Testis (tissue), 3 donors: Measurements from ENCODE around the gene NAB1. TPM values are rescaled to one million over a fixed set of nuclear protein-coding genes. Genes with fewer than 3 reads are reported as not detected.

Source experiments
- DNase-seq: peaks from one replicate; pipeline ENCODE4 v3.0.0-alpha.2; 2019
- H3K27ac ChIP-seq, 2 donors: fragments of 200-600 bp; sonication (generic); one replicate each; pipeline ENCODE4 v1.5.1; 2019
- H3K27me3 ChIP-seq: fragments of 200-600 bp; sonication (generic); one replicate; pipeline ENCODE4 v1.5.1; 2019
- H3K36me3 ChIP-seq: fragments of 200-600 bp; sonication (generic); one replicate; pipeline ENCODE4 v1.5.1; 2017; ENCODE audit warnings: low read depth; ENCODE audit errors: missing control alignments
- H3K4me1 ChIP-seq: fragments of 200-600 bp; sonication (generic); one replicate; pipeline ENCODE4 v1.5.1; 2019
- H3K4me3 ChIP-seq, 2 donors: fragments of 200-600 bp; sonication (generic); one replicate each; pipeline ENCODE4 v1.5.1; 2017 to 2019
- H3K9me3 ChIP-seq: fragments of 200-600 bp; sonication (generic); one replicate; pipeline ENCODE4 v1.5.1; 2017
- CTCF ChIP-seq, 3 experiments: fragments of 450-650 bp in 2 of 3; fragments of 200-600 bp in 1 of 3; sonication (generic) in 1 of 3; IDR thresholded peaks; one replicate each; pipeline ENCODE4 v1.5.1; 2016 to 2019; ENCODE audit warnings: antibody characterized with exemption in 3 of 3, mild to moderate bottlenecking in 2 of 3, moderate library complexity in 1 of 3
- POLR2A ChIP-seq: fragments of 450-650 bp; IDR thresholded peaks from one replicate; pipeline ENCODE4 v1.6.1; 2017; ENCODE audit warnings: antibody characterized with exemption, mild to moderate bottlenecking, moderate library complexity
- WGBS, 2 donors: methylation state at CpG; one replicate each; pipeline ENCODE4 v1.1.5; 2018; 5-methylcytosine and 5-hydroxymethylcytosine counted together
- intact Hi-C: fragments of 100-400 bp; cut with DNase I; formaldehyde crosslinking; loops from one replicate; pipeline ENCODE4 v1.15.1; 2023; ENCODE audit warnings: low total_unique reads
- polyA plus RNA-seq: library from polyadenylated mRNA; stranded (reverse); fragments of 350-450 nt; fragmentation: Illumina TruSeq; extraction: RNeasy Lipid Tissue Mini Kit (QIAGEN cat#74804); gene quantifications from one replicate; pipeline ENCODE4 v1.2.3, GENCODE V29; 2014; ENCODE audit warnings: low read depth, low replicate concordance; ENCODE audit not compliant: insufficient read depth
- total RNA-seq, 2 donors: library from RNA; depleted of rRNA; stranded (reverse); fragments of >200 nt; gene quantifications; one replicate each; pipeline ENCODE4 v1.2.3, GENCODE V29; 2016

The NAB1 gene
- total and polyA plus RNA-seq, 3 donors from 2014 or later = 33.8 to 81.0 (median 61.4) TPM

DNA sequence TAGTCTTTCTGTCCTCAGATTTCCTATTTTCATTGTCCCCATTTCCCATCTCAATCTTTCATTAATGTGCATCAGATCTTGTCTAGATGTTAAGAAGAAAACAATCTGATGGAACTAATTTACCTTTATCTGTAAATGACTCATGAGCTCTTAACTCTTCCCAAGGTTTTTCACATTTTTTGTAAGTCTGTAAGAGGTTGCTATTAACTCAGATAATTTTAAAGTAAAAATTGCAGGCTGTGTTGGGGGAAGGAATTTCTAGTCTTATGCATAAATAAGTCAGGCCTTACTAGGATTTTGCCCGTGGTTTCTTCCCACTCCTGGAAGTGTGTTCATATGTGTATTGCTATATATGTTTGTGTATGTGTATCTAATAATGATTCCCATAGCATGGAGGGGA is 4.3 kb downstream of the NAB1 start:
- H3K4me3 ChIP-seq = no peak overlapping the region
- H3K36me3 ChIP-seq = no peaks in the 10 kb centered on the region
- no peaks in the 10 kb centered on the region for H3K27me3 ChIP-seq
- DNase-seq = no peak
- H3K9me3 ChIP-seq = no peaks in the 10 kb centered on the region
- TF ChIP-seq CTCF (IDR thresholded peaks at IDR 0.05) (no peak), POLR2A (no peak)
- intact Hi-C loops = no loop called here
- peaks cover 27% of the 10 kb centered on the region for H3K4me1 ChIP-seq
- 61 to 88% methylated on average over 1 of the region's 1 CpG for WGBS, 2 donors
- H3K27ac ChIP-seq = no peak overlapping the region

DNA sequence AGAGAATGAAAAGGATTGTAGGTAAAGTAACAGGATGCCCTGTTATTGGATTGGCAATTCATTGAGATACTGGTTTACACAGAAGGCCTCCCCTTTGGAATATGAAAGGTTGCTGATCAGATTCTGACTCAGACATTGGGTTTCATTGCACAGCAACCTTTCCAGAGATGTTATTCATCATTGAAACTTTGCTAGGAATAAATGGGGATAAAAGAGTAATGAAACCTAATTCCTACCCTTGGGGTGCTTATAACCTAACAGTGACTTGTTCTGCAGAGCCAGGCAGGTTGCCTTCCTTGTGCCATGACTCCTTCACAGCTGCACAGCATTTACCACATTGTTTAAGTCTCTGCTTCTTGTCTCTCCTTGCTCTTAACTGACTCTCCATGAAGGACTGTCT is 5.0 kb downstream of the NAB1 start:
- Histone ChIP-seq H3K36me3 (no peaks in the 10 kb centered on the region), H3K27me3 (no peaks in the 10 kb centered on the region), H3K4me1 (peaks cover 32% of the 10 kb centered on the region), H3K27ac (no peak overlapping the region), H3K9me3 (no peaks in the 10 kb centered on the region), H3K4me3 (no peak overlapping the region)
- intact Hi-C loops = no loop called here
- no peak for TF ChIP-seq CTCF (IDR thresholded peaks at IDR 0.05)
- TF ChIP-seq POLR2A = no peak
- no peak for DNase-seq

GRCh38 chr2:190655113-190655512 is 6.2 kb downstream of the NAB1 start:
- TF ChIP-seq CTCF (IDR thresholded peaks at IDR 0.05) (no peak), POLR2A (no peak)
- Histone ChIP-seq H3K4me1 (peaks cover 32% of the 10 kb centered on the region), H3K36me3 (no peaks in the 10 kb centered on the region), H3K4me3 (no peak overlapping the region), H3K9me3 (no peaks in the 10 kb centered on the region), H3K27me3 (no peaks in the 10 kb centered on the region), H3K27ac (no peak overlapping the region)
- peak; percentile 53 for DNase-seq
- WGBS, 2 donors = 22 to 52% methylated on average over 1 of the region's 1 CpG
- intact Hi-C loops = no loop called here

- Histone ChIP-seq H3K9me3 (no peaks in the 10 kb centered on the region), H3K4me1 (peaks cover 30% of the 10 kb centered on the region), H3K27ac (peak overlapping the region; percentile 5 to 8), H3K27me3 (no peaks in the 10 kb centered on the region), H3K4me3 (no peak overlapping the region), H3K36me3 (no peaks in the 10 kb centered on the region)
- TF ChIP-seq POLR2A = no peak
- no peak for TF ChIP-seq CTCF (IDR thresholded peaks at IDR 0.05)
- no peak for DNase-seq
- intact Hi-C loops = no loop called here
- WGBS, 2 donors = 58 to 76% methylated on average over 3 of the region's 3 CpGs
These were observed 6.7 kb downstream of the NAB1 start for GRCh38 chr2:190655570-190655969.

DNA sequence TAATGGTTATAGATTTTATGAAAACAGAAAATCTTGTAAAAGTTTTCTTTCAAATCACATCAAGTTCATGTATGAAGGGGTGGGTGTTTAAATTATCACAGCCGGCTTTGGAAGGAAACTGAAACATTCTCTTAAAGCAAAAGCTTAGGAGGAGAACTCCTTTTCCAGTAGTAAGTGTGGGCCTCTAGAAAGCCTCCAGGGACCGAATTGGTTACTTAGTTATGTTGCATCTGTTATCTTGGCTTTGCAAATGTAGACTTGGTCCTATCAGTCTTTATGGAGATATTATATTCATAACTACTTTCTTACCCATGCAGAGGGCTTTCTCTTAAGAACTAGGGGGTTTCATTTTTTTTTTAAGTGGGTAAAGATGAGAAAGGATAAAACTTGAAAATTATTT is 7.4 kb downstream of the NAB1 start:
- TF ChIP-seq POLR2A (no peak), CTCF (IDR thresholded peaks at IDR 0.05) (no peak)
- peaks cover 25% of the 10 kb centered on the region for H3K4me1 ChIP-seq
- DNase-seq = no peak
- no peak overlapping the region for H3K4me3 ChIP-seq
- intact Hi-C loops = no loop called here
- H3K36me3 ChIP-seq = no peaks in the 10 kb centered on the region
- WGBS, 2 donors = 42% methylated on average over 2 of the region's 2 CpGs
- H3K27ac ChIP-seq = peak overlapping the region in 1 of 2 donors; percentile 5
- no peaks in the 10 kb centered on the region for H3K27me3 ChIP-seq
- no peaks in the 10 kb centered on the region for H3K9me3 ChIP-seq
